NCI-H2029 treated with DMSO at 0.1 percent for 48 hours (cell line): ENCODE results near the gene DACH1.

Source experiments
- DNase-seq: peaks from one replicate; lab custom pipeline; 2025; lab: John Stamatoyannopoulos, UW

DACH1 gene

DNA sequence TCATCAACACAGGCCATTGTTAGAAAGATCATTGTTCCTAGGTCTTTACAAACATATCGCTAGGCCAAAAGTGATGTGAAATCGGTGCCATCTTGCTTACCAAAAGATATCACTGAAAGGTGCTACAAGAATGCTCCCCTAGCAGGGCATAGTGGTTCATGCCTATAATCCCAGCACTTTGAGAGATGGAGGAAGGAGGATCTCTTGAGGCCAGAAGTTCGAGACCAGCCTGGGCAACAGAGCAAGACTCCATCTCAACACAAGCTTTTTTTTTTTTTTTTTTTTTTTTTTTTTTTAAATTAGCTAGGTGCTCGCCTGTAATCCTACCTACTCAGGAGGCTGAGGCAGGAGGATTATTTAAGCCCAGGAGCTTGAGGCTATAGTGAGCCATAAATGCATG, 92.1 kb downstream of the DACH1 start:
- no peak for DNase-seq

DNA sequence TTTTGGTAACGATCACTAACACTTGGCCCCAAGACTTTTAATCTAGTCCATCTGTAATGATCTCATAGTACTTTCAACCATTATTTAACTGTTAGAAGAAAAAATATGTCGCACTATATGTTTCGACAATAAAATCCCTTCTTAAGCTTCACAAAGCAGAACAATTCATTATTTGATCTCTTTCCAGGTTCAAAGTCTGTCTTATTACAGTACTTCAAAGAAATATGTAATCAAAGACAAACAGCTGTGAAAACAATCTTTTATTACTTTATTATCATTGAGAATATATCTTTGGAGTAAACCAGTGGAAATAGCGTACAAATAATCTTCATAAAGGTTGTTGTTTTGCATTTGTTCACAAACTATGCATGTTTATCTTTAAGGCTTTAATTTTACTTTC, 93.5 kb downstream of the DACH1 start:
- DNase-seq: no peak

- DNase-seq: no peak
Measured at GRCh38 chr13:71772361-71772760, 94.6 kb downstream of the DACH1 start.

- no peak for DNase-seq
Measured at GRCh38 chr13:71771144-71771543, 95.9 kb downstream of the DACH1 start.

DNA sequence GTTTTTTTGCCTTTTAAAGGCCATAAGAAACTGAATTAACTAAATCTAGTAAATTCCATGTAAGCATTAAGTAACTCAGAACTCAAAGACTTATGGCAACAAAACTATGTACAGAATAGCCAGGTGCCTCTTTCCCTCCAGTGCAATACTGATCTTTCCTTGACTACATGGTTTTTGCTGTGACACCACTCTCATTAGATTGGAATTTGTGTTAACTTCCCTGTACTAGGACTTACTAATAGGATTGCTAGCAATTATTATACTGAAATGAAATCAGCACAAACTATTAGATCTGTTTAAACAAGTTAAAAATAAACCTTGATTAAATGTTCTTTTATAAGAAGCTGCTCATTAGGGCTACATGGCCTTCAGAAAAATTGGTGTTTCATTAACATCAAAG, 96.3 kb downstream of the DACH1 start:
- DNase-seq: no peak

GRCh38 chr13:71768881-71769280, 98.1 kb downstream of the DACH1 start:
- no peak for DNase-seq

- DNase-seq: no peak
Measured at GRCh38 chr13:71759651-71760511, 107.1 kb downstream of the DACH1 start.

- DNase-seq: no peak
Measured at GRCh38 chr13:71758828-71759227, 108.2 kb downstream of the DACH1 start.

DNA sequence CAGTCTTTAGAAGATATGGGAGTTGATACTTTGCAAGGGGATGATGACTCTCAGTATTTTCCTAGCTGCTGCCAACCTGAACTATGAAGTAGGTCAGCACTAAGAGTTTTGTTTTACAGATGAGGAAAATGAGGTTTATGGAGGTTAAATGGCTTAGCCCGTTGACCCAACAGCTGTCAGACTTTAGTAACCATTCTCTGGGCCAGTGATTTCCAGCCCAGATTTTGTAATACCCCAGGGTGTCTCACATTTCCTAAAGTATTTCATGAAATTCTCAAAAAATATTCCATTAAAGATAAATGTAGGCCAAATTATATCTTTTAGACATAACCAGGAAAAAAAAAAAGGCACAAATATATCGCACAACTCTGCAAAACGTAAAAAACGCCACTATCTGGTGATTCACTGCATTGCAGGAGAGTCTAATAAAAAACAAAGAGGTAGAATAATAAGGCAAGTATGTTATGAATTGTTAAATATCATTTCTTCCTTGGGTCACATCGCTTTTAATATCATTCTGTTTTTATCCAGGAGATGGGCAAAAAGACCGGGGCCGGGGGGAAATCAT, 112.5 kb downstream of the DACH1 start:
- DNase-seq: no peak

DNA sequence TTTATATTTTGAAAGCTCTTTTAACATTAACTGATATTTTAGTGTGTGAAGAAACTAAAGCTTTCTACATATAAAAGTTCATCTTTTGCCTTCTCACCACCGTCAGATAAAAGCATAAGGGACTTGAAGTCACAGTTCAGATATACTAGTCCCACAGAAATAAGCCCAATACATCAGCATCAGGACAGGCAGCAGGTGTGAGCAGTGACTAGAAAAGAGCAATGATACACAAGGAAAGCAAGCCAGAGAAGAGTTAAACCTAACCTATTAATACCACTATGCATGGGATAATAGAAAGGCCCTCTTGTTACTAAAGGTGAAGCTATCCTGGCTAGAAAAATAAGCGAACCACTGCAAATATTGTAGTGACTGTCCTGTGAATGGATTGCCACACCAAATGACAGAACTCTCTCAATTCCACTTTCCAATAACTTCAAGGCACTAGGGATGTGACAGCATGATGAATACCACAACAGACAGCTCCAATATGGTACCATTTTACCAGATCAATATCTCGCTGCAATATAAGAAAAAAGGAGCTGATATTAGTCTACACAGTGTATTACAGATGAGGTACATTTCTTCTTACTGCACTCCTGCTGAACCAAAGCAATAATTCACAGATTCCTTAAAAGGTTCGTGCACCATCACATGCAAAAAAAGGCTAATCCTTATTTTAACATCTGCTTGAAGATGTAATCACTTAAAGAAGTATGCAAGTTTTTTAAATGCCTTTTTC, 114.1 kb downstream of the DACH1 start:
- DNase-seq: no peak

GRCh38 chr13:71751073-71751472, 115.9 kb downstream of the DACH1 start:
- DNase-seq: no peak

DNA sequence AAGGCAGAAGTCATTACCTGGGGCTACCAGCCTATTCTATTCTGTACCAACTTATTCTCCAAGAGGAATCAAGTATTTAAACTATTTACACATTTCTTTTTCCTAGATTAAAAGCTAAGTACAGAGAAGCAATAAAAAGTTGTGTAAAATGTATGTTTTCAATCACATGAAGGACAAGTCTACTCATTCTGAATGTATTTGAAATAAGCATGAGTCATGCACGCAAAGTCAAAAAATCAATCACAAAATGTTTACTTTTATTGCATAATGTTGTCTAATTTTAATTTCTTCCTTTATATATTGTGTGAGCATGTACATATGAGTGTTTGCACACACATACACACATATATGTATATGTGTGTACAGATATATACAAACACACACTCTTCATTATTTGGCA, 136.7 kb downstream of the DACH1 start:
- no peak for DNase-seq

GRCh38 chr13:71729441-71729840, 137.6 kb downstream of the DACH1 start:
- DNase-seq: no peak

- DNase-seq: no peak
Measured at GRCh38 chr13:71727662-71728061, 139.3 kb downstream of the DACH1 start.

GRCh38 chr13:71727042-71727441, 140.0 kb downstream of the DACH1 start:
- DNase-seq: no peak

- DNase-seq: no peak
Measured at GRCh38 chr13:71722206-71722605, 144.8 kb downstream of the DACH1 start.

DNA sequence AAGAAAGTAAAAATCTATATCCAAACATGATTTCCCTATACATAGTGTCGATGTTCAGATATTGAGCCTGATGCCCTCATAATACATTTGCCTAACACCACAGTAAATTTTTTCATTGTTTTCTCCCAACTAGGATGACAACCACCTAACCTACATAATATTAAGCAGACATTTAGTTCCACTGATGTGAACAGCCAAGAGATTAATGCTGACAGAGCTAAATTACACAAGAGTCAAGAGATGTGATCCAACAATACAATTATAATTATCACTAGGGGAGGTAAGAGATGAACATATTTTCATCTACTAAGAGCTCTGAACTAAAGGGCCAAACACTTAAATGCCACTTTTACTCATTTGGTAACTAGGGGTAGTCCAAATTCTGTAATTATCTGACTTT, 145.9 kb downstream of the DACH1 start:
- DNase-seq: no peak

GRCh38 chr13:71718931-71719330, 148.1 kb downstream of the DACH1 start:
- DNase-seq: no peak

DNA sequence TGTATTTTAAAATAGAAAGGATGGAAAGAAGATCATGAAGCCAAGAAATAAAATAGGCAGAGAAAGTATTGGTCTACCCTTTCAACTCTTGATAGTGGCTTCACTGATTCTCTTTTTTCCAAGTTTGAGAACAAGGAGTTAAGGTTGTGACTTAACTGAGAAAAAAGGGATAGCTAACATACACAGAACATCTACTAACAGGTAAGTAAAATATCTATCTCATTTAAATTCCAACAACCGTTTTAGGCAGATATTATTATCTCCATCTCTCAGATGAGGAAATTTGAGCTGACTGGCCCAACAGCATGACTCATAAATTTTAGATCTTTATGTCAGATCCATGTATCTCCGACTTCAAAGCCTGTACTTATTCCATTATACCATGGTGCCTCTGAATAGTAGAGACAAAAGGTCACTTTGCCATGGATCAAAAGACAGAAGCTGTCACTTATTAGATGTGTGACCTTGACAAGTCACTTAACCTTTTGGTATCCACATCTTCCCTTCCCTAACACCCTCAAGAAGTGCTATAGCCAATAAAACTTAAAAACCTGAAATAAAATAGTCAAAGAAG, 152.1 kb downstream of the DACH1 start:
- DNase-seq: no peak

- DNase-seq: no peak
Measured at GRCh38 chr13:71712988-71713653, 153.9 kb downstream of the DACH1 start.

DNA sequence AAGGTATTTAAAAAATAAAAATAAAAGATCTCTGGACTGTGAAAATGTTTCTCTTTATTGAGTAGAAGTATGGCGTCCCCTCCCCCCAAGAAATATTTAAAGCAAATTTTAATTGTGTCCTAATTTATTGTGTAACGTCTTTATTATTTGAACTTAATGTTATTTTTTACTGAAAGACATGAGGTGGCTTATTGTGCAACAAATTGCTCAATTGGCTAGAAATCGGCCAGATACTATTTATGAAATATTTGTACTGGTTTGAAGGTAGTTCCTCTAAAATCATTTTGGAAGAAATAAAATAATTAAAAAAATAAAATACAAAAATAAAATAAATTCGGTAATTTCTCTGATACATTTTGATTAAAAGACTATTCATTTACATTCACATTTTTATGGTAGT, 162.3 kb downstream of the DACH1 start:
- DNase-seq: no peak

- DNase-seq: no peak
Measured at GRCh38 chr13:71703138-71703537, 163.9 kb downstream of the DACH1 start.
